Liver (tissue), 9 donors: ENCODE data around the gene ZYX. TPM values are rescaled to one million over a fixed set of nuclear protein-coding genes. Genes with fewer than 3 reads are reported as not detected.
A peak's percentile ranks its signal among the peaks of the same experiment; 100 is the strongest.

Experiments
- DNase-seq: peaks from one replicate; pipeline ENCODE4 v3.0.0-alpha.2; 2017; ENCODE audit warnings: low spot score
- H3K27ac ChIP-seq, 2 donors: one replicate each; pipeline ENCODE4 v1.7.0; 2013; ENCODE audit warnings: inconsistent platforms in 2 of 2, low read length in 2 of 2, control low read depth in 1 of 2, low read depth in 1 of 2, mild to moderate bottlenecking in 1 of 2
- H3K27me3 ChIP-seq, 4 donors: one replicate each; pipeline versions ENCODE4 v1.6.1 to v1.7.0; 2013; ENCODE audit warnings: low read length in 3 of 4, inconsistent platforms in 1 of 4, mild to moderate bottlenecking in 1 of 4, moderate library complexity in 1 of 4; ENCODE audit not compliant: control insufficient read depth in 4 of 4, insufficient read depth in 4 of 4
- H3K36me3 ChIP-seq, 4 donors: one replicate each; pipeline versions ENCODE4 v1.6.1 to v1.7.0; 2013; ENCODE audit warnings: low read length in 3 of 4, mild to moderate bottlenecking in 3 of 4, low read depth in 1 of 4, moderate library complexity in 1 of 4; ENCODE audit not compliant: control insufficient read depth in 4 of 4, insufficient read depth in 3 of 4
- H3K4me1 ChIP-seq, 4 donors: one replicate each; pipeline versions ENCODE4 v1.6.1 to v1.7.0; 2013; ENCODE audit warnings: low read length in 3 of 4, mild to moderate bottlenecking in 3 of 4, moderate library complexity in 1 of 4; ENCODE audit not compliant: control insufficient read depth in 4 of 4, insufficient read depth in 4 of 4
- H3K4me3 ChIP-seq, 3 donors: one replicate each; pipeline versions ENCODE4 v1.6.1 to v1.7.0; 2013; ENCODE audit warnings: low read length in 3 of 3, control low read depth in 1 of 3, low read depth in 1 of 3, mild to moderate bottlenecking in 1 of 3
- H3K9ac ChIP-seq, 2 donors: one replicate each; pipeline ENCODE4 v1.7.0; 2013; ENCODE audit warnings: low read length in 2 of 2, mild to moderate bottlenecking in 2 of 2, moderate library complexity in 2 of 2, control low read depth in 1 of 2, low read depth in 1 of 2
- H3K9me3 ChIP-seq, 4 donors: one replicate each; pipeline versions ENCODE4 v1.6.1 to v1.7.0; 2013; ENCODE audit warnings: low read length in 3 of 4; ENCODE audit not compliant: control insufficient read depth in 4 of 4
- CTCF ChIP-seq: fragments of 150-350 bp; IDR thresholded peaks from 2 replicates; pipeline ENCODE4 v1.5.1; 2017; ENCODE audit warnings: improper control_type of control experiment, low read depth, low read length; ENCODE audit not compliant: missing input control
- FOXA1 ChIP-seq: IDR thresholded peaks from 2 replicates; pipeline ENCODE4 v1.6.1; 2016; ENCODE audit warnings: antibody characterized with exemption
- FOXA2 ChIP-seq: IDR thresholded peaks from 2 replicates; pipeline ENCODE4 v1.6.1; 2016; ENCODE audit warnings: antibody characterized with exemption
- JUND ChIP-seq, 2 donors: IDR thresholded peaks; 2 replicates each; pipeline ENCODE4 v1.6.1; 2016; ENCODE audit warnings: antibody characterized with exemption in 2 of 2
- MAX ChIP-seq: IDR thresholded peaks from 2 replicates; pipeline ENCODE4 v1.6.1; 2016; ENCODE audit warnings: antibody characterized with exemption
- NR2F2 ChIP-seq: IDR thresholded peaks from 2 replicates; pipeline ENCODE4 v1.6.1; 2016; ENCODE audit warnings: antibody characterized with exemption
- RAD21 ChIP-seq, 2 donors: IDR thresholded peaks; 2 replicates each; pipeline ENCODE4 v1.6.1; 2016; ENCODE audit warnings: antibody characterized with exemption in 2 of 2, mild to moderate bottlenecking in 2 of 2
- RXRA ChIP-seq, 2 donors: IDR thresholded peaks; 2 replicates each; pipeline ENCODE4 v1.6.1; 2017 to 2018; ENCODE audit warnings: antibody characterized with exemption in 2 of 2, mild to moderate bottlenecking in 1 of 2
- SP1 ChIP-seq: IDR thresholded peaks from 2 replicates; pipeline ENCODE4 v1.6.1; 2018; ENCODE audit warnings: antibody characterized with exemption, mild to moderate bottlenecking
- YY1 ChIP-seq: IDR thresholded peaks from 2 replicates; pipeline ENCODE4 v1.6.1; 2016; ENCODE audit warnings: antibody characterized with exemption, mild to moderate bottlenecking
- WGBS: extraction: QIAGEN DNeasy Blood & Tissue Kit; methylation state at CpG from one replicate; pipeline ENCODE4 v1.1.7; 2013; 5-methylcytosine and 5-hydroxymethylcytosine counted together
- polyA plus RNA-seq, 2 donors: library from polyadenylated mRNA; stranded (reverse) in 1 of 2; unstranded in 1 of 2; fragments of 200-250 nt in 1 of 2; fragments of >200 nt in 1 of 2; fragmentation: Nextera tagmentation in 1 of 2; extraction: Ambion mirVana in 1 of 2; gene quantifications; one replicate each; pipeline versions ENCODE4 v1.2.1 to v1.2.3, GENCODE V29; 2013 to 2015
- total RNA-seq, 2 donors: library from RNA; depleted of rRNA; stranded (reverse); fragments of >200 nt; gene quantifications; one replicate each; pipeline ENCODE4 v1.2.3, GENCODE V29; 2014
- TF ChIP-seq, protein P1 (sequence below): IDR thresholded peaks from 2 replicates; pipeline ENCODE4 v1.6.1; 2016; ENCODE audit warnings: antibody characterized with exemption, mild to moderate bottlenecking
- donor health status: healthy.
- donor health status: healthy.
- donor health status: healthy.
- donor health status: healthy.
- donor health status: healthy.

ZYX gene
- total and polyA plus RNA-seq, 4 donors, result 15.4 to 49.7 (median 16.5) TPM

GRCh38 chr7:143379611-143380259, 1.4 kb upstream of the ZYX start:
- Histone ChIP-seq H3K36me3 (no peaks in the 10 kb centered on the region), H3K4me1 (peaks cover 18 to 42% (median 30%) of the 10 kb centered on the region in 4 donors), H3K27ac (peak overlapping the region; percentile 96 to 98), H3K9me3 (no peaks in the 10 kb centered on the region), H3K4me3 (peak overlapping the region in 2 of 3 donors; percentile 21 to 92), H3K27me3 (no peaks in the 10 kb centered on the region), H3K9ac (peak overlapping the region in 1 of 2 donors; percentile 74)
- WGBS, result 27% methylated on average over 15 of the region's 15 CpGs
- TF ChIP-seq SP1 (peak; percentile 32), MAX (no peak)
- no peak for DNase-seq

DNA sequence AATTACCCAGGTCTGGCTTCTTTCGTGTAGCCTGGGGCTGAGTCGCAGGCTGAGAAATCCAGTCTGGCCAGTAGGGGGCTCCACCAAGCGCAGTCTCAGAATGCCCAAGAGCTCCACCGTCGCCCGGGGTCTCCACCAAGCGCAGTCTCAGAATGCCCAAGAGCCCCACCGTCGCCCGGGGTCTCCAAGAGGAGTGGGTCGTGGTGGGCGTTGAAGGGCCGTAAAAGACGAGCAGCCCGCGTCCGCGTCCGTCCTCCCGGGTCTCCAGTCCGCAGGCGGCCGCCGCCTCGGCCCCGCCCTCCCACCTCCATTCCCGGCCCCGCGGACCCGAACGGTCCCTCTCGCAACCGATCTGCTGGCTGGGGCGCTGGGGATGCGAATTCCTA, 892 bp upstream of the ZYX start:
- H3K4me1 ChIP-seq, result peaks cover 18 to 47% (median 35%) of the 10 kb centered on the region in 4 donors
- H3K27ac ChIP-seq, result peak overlapping the region; percentile 96 to 98
- whole genome bisulfite sequencing, result under 1% methylated on average over 35 of the region's 35 CpGs

More for the DNA sequence above, 892 bp upstream of the ZYX start:
- H3K36me3 ChIP-seq, result no peaks in the 10 kb centered on the region
- peak overlapping the region; percentile 64 to 74 for H3K9ac ChIP-seq
- peak; percentile 83 for DNase-seq
- no peaks in the 10 kb centered on the region for H3K9me3 ChIP-seq
- no peaks in the 10 kb centered on the region for H3K27me3 ChIP-seq
- TF ChIP-seq FOXA1 (no peak), NR2F2 (no peak), RAD21 (IDR thresholded peaks at IDR 0.05) (peak; percentile 73 to 77), RXRA (IDR thresholded peaks at IDR 0.05) (peak in 1 of 2 donors; percentile 5), FOXA2 (no peak), SP1 (no peak), JUND (IDR thresholded peaks at IDR 0.05) (no peak), YY1 (peak; percentile 73), CTCF (peak; percentile 87), MAX (no peak)
- TF ChIP-seq, protein P1, sequence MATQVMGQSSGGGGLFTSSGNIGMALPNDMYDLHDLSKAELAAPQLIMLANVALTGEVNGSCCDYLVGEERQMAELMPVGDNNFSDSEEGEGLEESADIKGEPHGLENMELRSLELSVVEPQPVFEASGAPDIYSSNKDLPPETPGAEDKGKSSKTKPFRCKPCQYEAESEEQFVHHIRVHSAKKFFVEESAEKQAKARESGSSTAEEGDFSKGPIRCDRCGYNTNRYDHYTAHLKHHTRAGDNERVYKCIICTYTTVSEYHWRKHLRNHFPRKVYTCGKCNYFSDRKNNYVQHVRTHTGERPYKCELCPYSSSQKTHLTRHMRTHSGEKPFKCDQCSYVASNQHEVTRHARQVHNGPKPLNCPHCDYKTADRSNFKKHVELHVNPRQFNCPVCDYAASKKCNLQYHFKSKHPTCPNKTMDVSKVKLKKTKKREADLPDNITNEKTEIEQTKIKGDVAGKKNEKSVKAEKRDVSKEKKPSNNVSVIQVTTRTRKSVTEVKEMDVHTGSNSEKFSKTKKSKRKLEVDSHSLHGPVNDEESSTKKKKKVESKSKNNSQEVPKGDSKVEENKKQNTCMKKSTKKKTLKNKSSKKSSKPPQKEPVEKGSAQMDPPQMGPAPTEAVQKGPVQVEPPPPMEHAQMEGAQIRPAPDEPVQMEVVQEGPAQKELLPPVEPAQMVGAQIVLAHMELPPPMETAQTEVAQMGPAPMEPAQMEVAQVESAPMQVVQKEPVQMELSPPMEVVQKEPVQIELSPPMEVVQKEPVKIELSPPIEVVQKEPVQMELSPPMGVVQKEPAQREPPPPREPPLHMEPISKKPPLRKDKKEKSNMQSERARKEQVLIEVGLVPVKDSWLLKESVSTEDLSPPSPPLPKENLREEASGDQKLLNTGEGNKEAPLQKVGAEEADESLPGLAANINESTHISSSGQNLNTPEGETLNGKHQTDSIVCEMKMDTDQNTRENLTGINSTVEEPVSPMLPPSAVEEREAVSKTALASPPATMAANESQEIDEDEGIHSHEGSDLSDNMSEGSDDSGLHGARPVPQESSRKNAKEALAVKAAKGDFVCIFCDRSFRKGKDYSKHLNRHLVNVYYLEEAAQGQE, result peak; percentile 12
- H3K4me3 ChIP-seq, result peak overlapping the region; percentile 74 to 92 (median 75)
